Fibroblast of mammary gland (primary cell): ENCODE data around the gene AGPAT1.

Experiments
- DNase-seq: peaks from one replicate; pipeline ENCODE4 v3.0.0-alpha.2; 2010; ENCODE audit warnings: low read depth
- H3K4me3 ChIP-seq: 2 replicates; pipeline ENCODE4 v1.5.1; 2011; ENCODE audit warnings: low read depth, mild to moderate bottlenecking, low read length, moderate library complexity; ENCODE audit not compliant: control insufficient read depth
- CTCF ChIP-seq: conservative IDR thresholded peaks from 2 replicates; pipeline ENCODE4 v1.5.1; 2011; ENCODE audit warnings: low read depth, low read length, inconsistent platforms; ENCODE audit not compliant: control insufficient read depth, insufficient read depth

The AGPAT1 gene

DNA sequence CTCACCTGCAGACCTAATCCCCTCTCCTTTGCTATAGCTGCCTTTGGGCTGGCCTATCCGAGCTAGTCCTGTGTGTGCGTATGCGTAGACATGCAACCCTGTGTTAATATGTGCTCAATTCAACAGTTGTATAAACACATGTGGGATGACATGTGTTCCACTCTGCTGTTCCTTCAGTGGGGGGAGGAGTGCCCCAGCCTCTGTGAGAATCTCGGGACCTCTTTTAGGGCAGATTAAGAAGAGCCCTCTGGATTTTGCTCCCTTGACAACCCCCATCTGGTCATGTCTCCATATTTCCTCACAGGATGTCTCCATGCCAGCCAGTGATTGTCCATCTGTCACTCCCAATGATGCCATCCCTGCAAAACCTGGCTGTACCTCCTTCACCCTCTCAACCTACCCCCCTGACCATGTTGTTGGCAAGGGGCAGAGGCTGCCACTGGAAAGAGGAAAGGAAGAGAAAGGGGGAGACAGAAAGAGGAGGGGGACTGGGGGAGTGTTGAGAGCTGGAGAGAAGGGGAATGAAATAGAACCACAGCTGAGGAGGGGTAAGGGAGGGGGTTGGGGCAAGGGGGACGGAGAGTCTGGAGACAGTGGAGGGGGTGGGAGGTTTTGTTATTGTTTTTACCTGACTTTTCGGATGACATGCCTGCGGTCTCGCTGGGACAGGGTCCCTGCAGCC lies 24.6 kb downstream of the AGPAT1 start:
- H3K4me3 ChIP-seq, result peak overlapping the region; percentile 46
- no peak for TF ChIP-seq CTCF
- no peak for DNase-seq

GRCh38 chr6:32149932-32150870 lies 25.7 kb downstream of the AGPAT1 start:
- no peak for DNase-seq
- H3K4me3 ChIP-seq, result no peak overlapping the region
- TF ChIP-seq CTCF, result no peak

DNA sequence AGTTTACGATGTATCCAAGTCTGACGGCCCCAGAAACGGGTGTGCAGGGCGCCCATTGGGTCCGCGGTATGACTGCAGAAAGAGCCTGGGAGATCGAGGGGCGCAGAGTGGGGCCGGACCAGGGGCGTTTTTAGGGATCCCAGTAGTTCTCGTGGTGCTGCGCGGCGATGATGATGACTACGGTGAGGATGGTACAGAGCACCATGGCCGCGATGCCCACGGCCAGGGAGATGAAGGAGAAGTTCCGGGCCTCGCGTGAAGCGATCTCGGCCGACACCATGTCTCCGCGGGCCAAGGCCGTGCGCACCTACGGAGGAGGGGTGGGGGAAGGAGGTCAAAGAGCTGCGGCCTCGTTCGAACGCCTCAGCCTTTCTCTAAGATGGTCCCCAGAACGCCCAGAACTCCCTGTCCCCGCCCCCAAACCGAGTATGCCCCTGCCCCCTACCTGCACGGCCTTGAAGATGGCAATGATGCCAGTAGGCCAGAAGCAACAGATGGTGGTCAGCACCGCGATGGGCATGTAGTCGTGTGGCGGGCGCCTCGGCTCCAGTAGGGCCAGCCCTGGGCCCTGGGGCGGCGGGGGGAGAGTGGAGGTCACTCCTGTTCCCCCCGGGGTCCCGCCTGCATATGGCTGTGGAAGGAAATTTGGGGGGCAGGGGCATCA lies 26.7 kb downstream of the AGPAT1 start:
- no peak for TF ChIP-seq CTCF
- no peak for DNase-seq
- no peak overlapping the region for H3K4me3 ChIP-seq

DNA sequence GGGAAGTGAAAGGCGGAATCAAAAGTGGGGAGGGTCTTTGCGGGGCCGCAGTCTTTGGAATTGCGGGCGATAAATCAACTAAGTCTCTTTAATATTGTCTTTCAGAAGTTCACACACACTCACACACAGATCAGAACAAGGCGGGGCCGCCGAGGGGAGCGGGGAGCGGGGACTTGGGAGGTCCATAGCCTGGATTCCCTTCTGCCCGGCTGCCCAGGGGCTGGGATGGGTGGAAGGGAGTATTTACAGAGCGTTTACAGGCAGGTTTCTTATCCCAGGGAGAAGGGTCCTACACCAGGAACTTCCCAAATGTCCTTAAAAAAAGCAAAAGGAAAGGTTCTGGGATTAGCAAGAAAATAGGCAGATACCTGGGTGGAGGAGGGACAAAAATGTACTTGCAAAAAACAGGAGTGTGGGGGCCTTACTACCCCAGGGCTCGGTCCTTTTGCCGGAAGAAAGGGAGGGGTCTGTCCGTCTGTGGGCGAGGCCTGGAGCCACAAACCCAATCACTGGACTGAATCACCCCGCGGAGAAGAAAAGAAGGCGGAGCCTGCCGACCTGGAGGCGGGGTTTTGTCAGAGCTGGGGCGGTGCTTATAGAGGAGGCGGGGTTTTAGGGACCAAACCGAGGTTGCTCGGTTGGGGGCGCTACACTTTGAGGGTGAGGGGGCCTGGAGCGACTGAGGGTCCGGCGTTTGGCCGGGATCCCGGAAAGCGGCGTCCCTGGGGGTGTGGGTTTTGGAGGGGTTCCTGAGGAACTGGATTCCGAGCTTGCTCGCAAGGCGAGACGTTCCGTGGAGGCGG lies 27.4 kb downstream of the AGPAT1 start:
- DNase-seq, result no peak
- no peak for TF ChIP-seq CTCF
- H3K4me3 ChIP-seq, result no peak overlapping the region

DNA sequence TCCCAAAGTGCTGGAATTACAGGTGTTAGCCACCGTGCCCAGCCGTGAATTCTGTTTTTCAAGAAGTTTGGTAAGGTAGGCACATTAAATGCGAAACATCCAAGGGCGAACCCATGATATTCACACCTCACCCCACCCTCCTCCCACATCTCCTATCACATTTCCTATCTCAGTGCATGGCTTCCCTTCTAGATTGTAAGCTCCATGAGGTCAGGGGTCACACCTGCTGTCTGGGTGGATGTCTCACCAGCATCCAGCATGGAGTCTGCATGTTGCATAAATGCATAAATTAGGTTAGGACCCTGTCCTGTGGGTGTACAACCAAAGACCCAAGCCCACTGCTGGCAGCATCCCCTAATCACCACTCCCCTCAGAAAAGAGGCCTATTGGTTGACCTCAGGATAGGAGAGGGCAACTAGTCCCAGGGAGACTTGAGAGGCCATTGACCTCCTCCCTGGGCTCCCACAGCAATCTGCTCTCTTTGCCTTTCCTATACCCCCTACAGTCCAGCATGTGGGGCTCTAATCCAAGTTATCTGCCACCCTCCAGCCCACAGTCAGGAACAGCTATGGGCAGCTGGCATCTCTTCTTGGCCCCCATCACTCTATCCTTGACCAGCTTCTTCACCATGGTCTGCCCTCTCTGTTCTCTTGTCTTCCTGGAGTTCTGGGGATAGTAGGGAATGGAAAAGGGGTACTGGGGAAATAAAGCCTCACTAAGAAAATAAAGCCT lies 28.3 kb downstream of the AGPAT1 start:
- H3K4me3 ChIP-seq, result no peak overlapping the region
- no peak for DNase-seq
- TF ChIP-seq CTCF, result no peak
